ENCODE data around the gene TMED9. TPM values are rescaled to one million over a fixed set of nuclear protein-coding genes. Genes with fewer than 3 reads are reported as not detected.

TMED9 gene
- total and polyA plus RNA-seq, 9 of the 15 experiments (the other 6 are each of a cell fraction or from before 2014, with no cell fraction given), result 43.7 to 301 (median 90.0) TPM

DNA sequence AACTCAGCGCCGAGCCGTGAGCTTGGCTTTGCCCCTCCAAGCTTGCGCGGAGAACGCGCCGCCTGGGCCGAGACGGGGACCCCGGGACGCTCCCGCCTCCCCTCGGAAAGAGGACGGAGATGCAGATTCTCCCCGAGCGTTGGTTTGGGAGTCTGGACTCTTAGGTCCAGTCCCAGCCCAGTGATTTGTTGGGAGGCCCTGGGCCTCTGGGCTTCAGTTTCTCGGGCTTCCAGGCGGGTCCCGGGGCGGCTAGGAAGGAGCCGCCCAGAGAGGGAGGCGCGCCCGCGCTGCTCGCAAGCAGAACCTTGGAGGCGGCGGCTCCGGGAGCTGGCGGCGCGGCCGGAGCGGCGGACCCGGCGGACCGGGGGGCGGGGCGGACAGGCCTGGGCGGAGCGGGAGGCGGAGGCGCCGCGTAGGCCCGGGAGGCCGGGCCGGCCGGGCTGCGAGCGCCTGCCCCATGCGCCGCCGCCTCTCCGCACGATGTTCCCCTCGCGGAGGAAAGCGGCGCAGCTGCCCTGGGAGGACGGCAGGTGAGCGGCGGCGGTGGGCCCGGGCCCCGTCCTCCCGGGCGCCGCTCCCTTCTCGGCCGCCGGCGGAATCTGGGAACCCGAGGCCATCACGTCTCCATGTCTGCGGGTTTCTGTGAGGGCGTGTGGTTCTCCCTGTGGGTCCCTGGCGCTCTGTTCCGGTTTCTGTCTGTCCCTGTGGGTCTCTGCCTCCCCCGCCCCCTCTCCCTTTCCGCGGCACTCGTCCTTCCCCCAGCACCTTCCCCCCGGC lies 7.9 kb downstream of the TMED9 start, which contains the start of gene B4GALT7 (continued):
- TF ChIP-seq, protein P1, sequence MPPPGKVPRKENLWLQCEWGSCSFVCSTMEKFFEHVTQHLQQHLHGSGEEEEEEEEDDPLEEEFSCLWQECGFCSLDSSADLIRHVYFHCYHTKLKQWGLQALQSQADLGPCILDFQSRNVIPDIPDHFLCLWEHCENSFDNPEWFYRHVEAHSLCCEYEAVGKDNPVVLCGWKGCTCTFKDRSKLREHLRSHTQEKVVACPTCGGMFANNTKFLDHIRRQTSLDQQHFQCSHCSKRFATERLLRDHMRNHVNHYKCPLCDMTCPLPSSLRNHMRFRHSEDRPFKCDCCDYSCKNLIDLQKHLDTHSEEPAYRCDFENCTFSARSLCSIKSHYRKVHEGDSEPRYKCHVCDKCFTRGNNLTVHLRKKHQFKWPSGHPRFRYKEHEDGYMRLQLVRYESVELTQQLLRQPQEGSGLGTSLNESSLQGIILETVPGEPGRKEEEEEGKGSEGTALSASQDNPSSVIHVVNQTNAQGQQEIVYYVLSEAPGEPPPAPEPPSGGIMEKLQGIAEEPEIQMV (tag; conservative IDR thresholded peaks at IDR 0.05; ENCODE audit: low read depth), result no peak
- TF ChIP-seq NR4A1 (CRISPR knock-in tag; IDR thresholded peaks at IDR 0.05), result no peak
- no peak for TF ChIP-seq NR4A1 (tag; IDR thresholded peaks at IDR 0.05)
- TF ChIP-seq GTF2E2 (tag; IDR thresholded peaks at IDR 0.05), result 0 out of 2 replicates have a peak, but pooled peaks have one; percentile 51
- TF ChIP-seq ZBTB1 (CRISPR knock-in tag; IDR thresholded peaks at IDR 0.05; ENCODE audit: borderline replicate concordance, low read depth), result peak; percentile 96
- peak; percentile 75 for TF ChIP-seq PHF20 (IDR thresholded peaks at IDR 0.05; ENCODE audit: partially characterized antibody)
- TF ChIP-seq NFIC (IDR thresholded peaks at IDR 0.05), result no peak
- peak; percentile 61; the same call in 1 of the 2 replicates for TF ChIP-seq ZBTB7A (IDR thresholded peaks at IDR 0.05; ENCODE audit: borderline replicate concordance, control insufficient read depth, low read depth, low read length)
- no peak for TF ChIP-seq EWSR1 (IDR thresholded peaks at IDR 0.05; ENCODE audit: borderline replicate concordance, low read depth, partially characterized antibody)
- TF ChIP-seq FUS (optimal IDR thresholded peaks at IDR 0.05; ENCODE audit: low read depth, low read length), result peak; percentile 21
- peak in 2 of 3 experiments; percentile 77 for TF ChIP-seq YY1 (IDR thresholded peaks at IDR 0.05; ENCODE audit: borderline replicate concordance in 1 of 3, control insufficient read depth in 1 of 3, extremely low read depth in 1 of 3, insufficient read depth in 3 of 3, insufficient read length in 1 of 3, insufficient replicate concordance in 2 of 3, low read depth in 1 of 3, low read length in 2 of 3)
- 0 out of 2 replicates have a peak, but pooled peaks have one; percentile 12 for TF ChIP-seq FOXP1 (CRISPR knock-in tag; IDR thresholded peaks at IDR 0.05)
- TF ChIP-seq, protein P2, sequence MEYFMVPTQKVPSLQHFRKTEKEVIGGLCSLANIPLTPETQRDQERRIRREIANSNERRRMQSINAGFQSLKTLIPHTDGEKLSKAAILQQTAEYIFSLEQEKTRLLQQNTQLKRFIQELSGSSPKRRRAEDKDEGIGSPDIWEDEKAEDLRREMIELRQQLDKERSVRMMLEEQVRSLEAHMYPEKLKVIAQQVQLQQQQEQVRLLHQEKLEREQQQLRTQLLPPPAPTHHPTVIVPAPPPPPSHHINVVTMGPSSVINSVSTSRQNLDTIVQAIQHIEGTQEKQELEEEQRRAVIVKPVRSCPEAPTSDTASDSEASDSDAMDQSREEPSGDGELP (CRISPR knock-in tag; IDR thresholded peaks at IDR 0.05; ENCODE audit: borderline replicate concordance), result peak; percentile 53; the same call in 1 of the 2 replicates
- TF ChIP-seq, protein P3, sequence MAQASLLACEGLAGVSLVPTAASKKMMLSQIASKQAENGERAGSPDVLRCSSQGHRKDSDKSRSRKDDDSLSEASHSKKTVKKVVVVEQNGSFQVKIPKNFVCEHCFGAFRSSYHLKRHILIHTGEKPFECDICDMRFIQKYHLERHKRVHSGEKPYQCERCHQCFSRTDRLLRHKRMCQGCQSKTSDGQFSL (CRISPR knock-in tag; IDR thresholded peaks at IDR 0.05), result no peak
- TF ChIP-seq, protein P3 (tag; IDR thresholded peaks at IDR 0.05), result peak in 1 of 2 experiments; percentile 15; a peak in 1 of 4 replicates
- no peak for TF ChIP-seq HMG20A (CRISPR knock-in tag; conservative IDR thresholded peaks at IDR 0.05)
- peak; percentile 62 to 72; a peak in 3 of 4 replicates for TF ChIP-seq SIX5 (IDR thresholded peaks at IDR 0.05; ENCODE audit: borderline replicate concordance in 1 of 2, insufficient read depth in 1 of 2, low read depth in 1 of 2, low read length in 2 of 2)
- TF ChIP-seq, protein P4, sequence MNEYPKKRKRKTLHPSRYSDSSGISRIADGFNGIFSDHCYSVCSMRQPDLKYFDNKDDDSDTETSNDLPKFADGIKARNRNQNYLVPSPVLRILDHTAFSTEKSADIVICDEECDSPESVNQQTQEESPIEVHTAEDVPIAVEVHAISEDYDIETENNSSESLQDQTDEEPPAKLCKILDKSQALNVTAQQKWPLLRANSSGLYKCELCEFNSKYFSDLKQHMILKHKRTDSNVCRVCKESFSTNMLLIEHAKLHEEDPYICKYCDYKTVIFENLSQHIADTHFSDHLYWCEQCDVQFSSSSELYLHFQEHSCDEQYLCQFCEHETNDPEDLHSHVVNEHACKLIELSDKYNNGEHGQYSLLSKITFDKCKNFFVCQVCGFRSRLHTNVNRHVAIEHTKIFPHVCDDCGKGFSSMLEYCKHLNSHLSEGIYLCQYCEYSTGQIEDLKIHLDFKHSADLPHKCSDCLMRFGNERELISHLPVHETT (CRISPR knock-in tag; conservative IDR thresholded peaks at IDR 0.05 in 1 of 2, IDR thresholded peaks at IDR 0.05 in 1 of 2), result peak; percentile 45 to 99; a peak in 2 of 4 replicates
- TF ChIP-seq ZBTB17 (CRISPR knock-in tag; IDR thresholded peaks at IDR 0.05), result peak; percentile 66; the same call in 1 of the 2 replicates
- no peak for TF ChIP-seq TSC22D4 (tag; IDR thresholded peaks at IDR 0.05)
- no peak for TF ChIP-seq NCOR1 (IDR thresholded peaks at IDR 0.05)

Measured in K562 (cell line).